SK-N-SH (cell line): ENCODE measurements around the gene PGLYRP4. TPM values are rescaled to one million over a fixed set of nuclear protein-coding genes. Genes with fewer than 3 reads are reported as not detected.

Source experiments
- CTCF ChIA-PET: fragments of 300-600, 350-600 bp; formaldehyde crosslinking; extraction: SDS; loops from one replicate; lab custom pipeline; 2021; lab: Yijun Ruan, JAX
- POLR2A ChIA-PET: fragments of 350-600 bp; sonication (Branson Sonifier 250); formaldehyde crosslinking; extraction: SDS; loops from one replicate; lab custom pipeline; 2020; ENCODE audit warnings: antibody characterized with exemption, inconsistent platforms; lab: Yijun Ruan, JAX
- DNase-seq: peaks from one replicate; pipeline ENCODE4 v3.0.0; 2012
- H2AFZ ChIP-seq: fragments of 200-600 bp; sonication (generic); 2 replicates; pipeline ENCODE4 v1.8.1; 2016; ENCODE audit warnings: antibody characterized with exemption, mild to moderate bottlenecking, low read depth
- H3F3A ChIP-seq: fragments of 200-600 bp; sonication (generic); replicated peaks from 2 replicates; pipeline ENCODE3; 2016; ENCODE audit warnings: antibody characterized with exemption, mild to moderate bottlenecking; ENCODE audit not compliant: insufficient read depth
- H3K27ac ChIP-seq, 2 experiments: fragments of 200-500 bp in 1 of 2; fragments of 200-600 bp in 1 of 2; sonication (Bioruptor generic) in 1 of 2; sonication (generic), shearing (Covaris generic) in 1 of 2; 2 replicates each; pipeline versions ENCODE4 v1.5.1 to v1.6.1; 2014 to 2016; ENCODE audit warnings: low read depth in 2 of 2, inconsistent platforms in 1 of 2, low read length in 1 of 2, mild to moderate bottlenecking in 1 of 2, mixed read lengths in 1 of 2
- H3K27me3 ChIP-seq: fragments of 200-600 bp; sonication (generic), shearing (Covaris generic); 2 replicates; pipeline ENCODE4 v1.6.1; 2016; ENCODE audit warnings: mixed run types; ENCODE audit not compliant: insufficient read depth
- H3K36me3 ChIP-seq, 2 experiments: fragments of 200-500 bp in 1 of 2; fragments of 200-600 bp in 1 of 2; sonication (Bioruptor generic) in 1 of 2; sonication (generic) in 1 of 2; replicated peaks in 1 of 2; 2 replicates each; pipeline versions ENCODE3 to v1.5.1; 2014 to 2016; ENCODE audit warnings: low read length in 1 of 2, mild to moderate bottlenecking in 1 of 2; ENCODE audit not compliant: insufficient read depth in 2 of 2, control insufficient read depth in 1 of 2
- H3K4me1 ChIP-seq, 2 experiments: fragments of 200-500 bp in 1 of 2; fragments of 200-600 bp in 1 of 2; sonication (Bioruptor generic) in 1 of 2; sonication (generic), shearing (Covaris generic) in 1 of 2; 2 replicates each; pipeline versions ENCODE4 v1.5.1 to v1.6.1; 2014 to 2016; ENCODE audit warnings: low read depth in 1 of 2, low read length in 1 of 2, mixed run types in 1 of 2; ENCODE audit not compliant: insufficient read depth in 2 of 2, control insufficient read depth in 1 of 2
- H3K4me2 ChIP-seq: fragments of 200-600 bp; sonication (generic), shearing (Covaris generic); 2 replicates; pipeline ENCODE4 v1.6.1; 2017; ENCODE audit warnings: mixed run types
- H3K4me3 ChIP-seq, 2 experiments: fragments of 200-500 bp in 1 of 2; fragments of 200-600 bp in 1 of 2; sonication (Bioruptor generic) in 1 of 2; sonication (generic), shearing (Covaris generic) in 1 of 2; 2 replicates each; pipeline versions ENCODE4 v1.5.1 to v1.8.1; 2014 to 2016; ENCODE audit warnings: low read depth in 2 of 2, inconsistent platforms in 1 of 2, low read length in 1 of 2, mild to moderate bottlenecking in 1 of 2, mixed read lengths in 1 of 2, moderate library complexity in 1 of 2
- H3K79me2 ChIP-seq: fragments of 200-600 bp; sonication (generic); 2 replicates; pipeline ENCODE4 v1.8.1; 2017; ENCODE audit warnings: mild to moderate bottlenecking; ENCODE audit not compliant: insufficient read depth
- H3K9ac ChIP-seq: fragments of 200-600 bp; sonication (generic); 2 replicates; pipeline ENCODE4 v1.6.1; 2017; ENCODE audit warnings: mixed run types
- H3K9me2 ChIP-seq: fragments of 200-600 bp; sonication (generic); 2 replicates; pipeline ENCODE4 v1.6.1; 2017; ENCODE audit warnings: mixed run types
- H3K9me3 ChIP-seq: fragments of 200-600 bp; sonication (generic); 2 replicates; pipeline ENCODE4 v1.6.1; 2017; ENCODE audit warnings: mixed run types, mild to moderate bottlenecking, moderate library complexity
- H4K20me1 ChIP-seq: fragments of 200-600 bp; sonication (generic); 2 replicates; pipeline ENCODE4 v1.6.1; 2017; ENCODE audit warnings: mild to moderate bottlenecking, mixed run types; ENCODE audit not compliant: insufficient read depth
- CTCF ChIP-seq: fragments of 200-600 bp; sonication (generic); IDR thresholded peaks from 2 replicates; pipeline ENCODE4 v1.6.1; 2017; ENCODE audit warnings: antibody characterized with exemption, mild to moderate bottlenecking, moderate library complexity
- EP300 ChIP-seq, 2 experiments: IDR thresholded peaks; 2 replicates each; pipeline versions ENCODE4 v1.4.0 to v1.6.1; 2012; ENCODE audit warnings: borderline replicate concordance in 1 of 2, low read depth in 1 of 2, low read length in 1 of 2
- GATA2 ChIP-seq: sonication (generic); formaldehyde crosslinking; IDR thresholded peaks from 2 replicates; pipeline ENCODE4 v1.5.0; 2020; ENCODE audit warnings: mild to moderate bottlenecking, missing genetic modification reagents
- POLR2AphosphoS5 ChIP-seq: IDR thresholded peaks from 2 replicates; pipeline ENCODE4 v1.6.1; 2012; ENCODE audit warnings: low read depth, low read length
- RAD21 ChIP-seq: IDR thresholded peaks from 2 replicates; pipeline ENCODE4 v1.6.1; 2012; ENCODE audit warnings: mild to moderate bottlenecking, low read length
- RCOR1 ChIP-seq: fragments of 150-350 bp; IDR thresholded peaks from 2 replicates; pipeline ENCODE4 v1.6.1; 2017; ENCODE audit warnings: antibody characterized with exemption, low read length
- SIN3A ChIP-seq: IDR thresholded peaks from 2 replicates; pipeline ENCODE4 v1.6.1; 2012; ENCODE audit warnings: low read depth, mild to moderate bottlenecking, low read length, moderate library complexity, borderline replicate concordance
- SMC3 ChIP-seq: IDR thresholded peaks from 2 replicates; pipeline ENCODE4 v1.6.1; 2012; ENCODE audit warnings: low read depth, low read length, improper control_type of control experiment
- WGBS: methylation state at CpG from one replicate; pipeline ENCODE4 v1.1.6; 2017; ENCODE audit warnings: low lambda C conversion rate; 5-methylcytosine and 5-hydroxymethylcytosine counted together
- polyA plus RNA-seq, 3 experiments: library from polyadenylated mRNA; depleted of rRNA; stranded (reverse); fragments of >200 nt; gene quantifications; 2 replicates each; pipeline ENCODE4 v1.2.3, GENCODE V29; 2012

Gene PGLYRP4
- polyA plus RNA-seq, 1 of the 3 experiments (the other 2 are of a cell fraction), result not detected

GRCh38 chr1:153353226-153353947 is 4.7 kb upstream of the PGLYRP4 start:
- Histone ChIP-seq H3K9ac (no peak overlapping the region), H3K27me3 (peaks cover 66% of the 10 kb centered on the region), H4K20me1 (no peaks in the 10 kb centered on the region), H3K36me3 (no peaks in the 10 kb centered on the region), H3K27ac (no peak overlapping the region)
- ChIA-PET CTCF (interaction anchor here (0.6 to 11.7 kb wide), 36 partner anchors 11 to 316 kb away, joined by 3 to 336 read pairs (median 4); partner anchors contain the start of gene S100A12), POLR2A (no interaction called here)
- 45% methylated on average over 7 of the region's 7 CpGs for WGBS
- peak; percentile 50 for DNase-seq
- TF ChIP-seq SIN3A, result no peak
- TF ChIP-seq SMC3, result peak; percentile 10; the same call in 1 of the 2 replicates
- peak; percentile 49 for TF ChIP-seq CTCF
- 0 out of 2 replicates have a peak, but pooled peaks have one; percentile 21 for TF ChIP-seq RAD21
- TF ChIP-seq, all 33 proteins: peak for 3
- no peaks in the 10 kb centered on the region for H3K9me2 ChIP-seq
- peaks cover 4% of the 10 kb centered on the region for H3F3A ChIP-seq
- H3K79me2 ChIP-seq, result no peaks in the 10 kb centered on the region
- no peak overlapping the region; a peak in 1 of 4 replicates for H3K4me3 ChIP-seq
- no peaks in the 10 kb centered on the region for H3K4me1 ChIP-seq
- no peak overlapping the region for H2AFZ ChIP-seq
- H3K4me2 ChIP-seq, result no peak overlapping the region
- H3K9me3 ChIP-seq, result no peaks in the 10 kb centered on the region

GRCh38 chr1:153352523-153352922 is 3.9 kb upstream of the PGLYRP4 start:
- no peak overlapping the region for H3K9ac ChIP-seq
- no peak for TF ChIP-seq EP300 (IDR thresholded peaks at IDR 0.05; ENCODE audit: borderline replicate concordance in 1 of 2, low read depth in 1 of 2, low read length in 1 of 2)
- peak; percentile 93 for TF ChIP-seq CTCF
- 0 out of 2 replicates have a peak, but pooled peaks have one; percentile 9 for TF ChIP-seq RCOR1
- TF ChIP-seq RAD21, result peak; percentile 92
- no peak for TF ChIP-seq GATA2 (CRISPR knock-in tag)
- no peak for TF ChIP-seq POLR2AphosphoS5
- peak; percentile 76 for TF ChIP-seq SMC3
- H3K9me2 ChIP-seq, result no peaks in the 10 kb centered on the region
- no peaks in the 10 kb centered on the region for H3K36me3 ChIP-seq
- ChIA-PET CTCF (interaction anchor here (0.6 to 11.7 kb wide), 38 partner anchors 9 to 317 kb away, joined by 3 to 336 read pairs (median 4); partner anchors contain the start of gene S100A12), POLR2A (no interaction called here)
- H3K27ac ChIP-seq, result no peak overlapping the region
- H3K4me1 ChIP-seq, result no peaks in the 10 kb centered on the region
- no peak overlapping the region for H3K4me2 ChIP-seq
- no peaks in the 10 kb centered on the region for H3K9me3 ChIP-seq
- H2AFZ ChIP-seq, result no peak overlapping the region
- WGBS, result under 1% methylated on average over 4 of the region's 4 CpGs
- DNase-seq, result peak; percentile 77
- no peak overlapping the region; a peak in 1 of 4 replicates for H3K4me3 ChIP-seq
- H3F3A ChIP-seq, result peaks cover 4% of the 10 kb centered on the region
- no peaks in the 10 kb centered on the region for H3K79me2 ChIP-seq
- peaks cover 64% of the 10 kb centered on the region; the same call in 1 of the 2 replicates for H3K27me3 ChIP-seq
- no peaks in the 10 kb centered on the region for H4K20me1 ChIP-seq
